GM19099 (cell line): ENCODE data around the gene KCTD1.

Source experiments
- POLR2A ChIP-seq: IDR thresholded peaks from 3 replicates; pipeline ENCODE4 v1.6.1; 2011; ENCODE audit warnings: low read depth; ENCODE audit not compliant: insufficient read length; ENCODE audit errors: extremely low read depth

The KCTD1 gene

GRCh38 chr18:26450989-26451682 is 97.2 kb downstream of the KCTD1 start:
- no peak for TF ChIP-seq POLR2A

DNA sequence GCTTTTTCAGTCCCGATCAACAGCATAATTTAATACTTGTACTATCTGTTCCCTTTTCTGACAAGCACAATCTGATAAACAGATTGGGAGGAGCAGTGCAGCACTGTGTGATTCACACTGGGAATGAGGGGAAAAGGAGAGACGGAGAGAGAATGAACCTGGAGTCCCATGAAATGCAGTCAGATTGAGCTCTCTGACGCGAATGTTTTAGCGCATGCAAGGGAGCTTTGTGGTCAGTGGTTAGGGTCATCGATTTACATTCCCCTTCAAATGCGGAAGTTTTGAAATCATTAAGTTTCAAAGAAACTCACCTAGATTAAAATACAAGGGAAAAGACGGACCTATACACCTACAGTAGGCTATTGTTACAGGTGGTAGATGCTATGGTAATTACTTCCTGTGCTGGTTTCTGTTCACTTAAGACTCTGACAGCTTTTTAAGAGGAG is 99.6 kb downstream of the KCTD1 start:
- no peak for TF ChIP-seq POLR2A

- no peak for TF ChIP-seq POLR2A
These were observed 104.5 kb downstream of the KCTD1 start for GRCh38 chr18:26443853-26444252.

GRCh38 chr18:26442126-26442525 is 106.2 kb downstream of the KCTD1 start:
- no peak for TF ChIP-seq POLR2A

GRCh38 chr18:26440644-26441043 is 107.7 kb downstream of the KCTD1 start:
- TF ChIP-seq POLR2A, result no peak

DNA sequence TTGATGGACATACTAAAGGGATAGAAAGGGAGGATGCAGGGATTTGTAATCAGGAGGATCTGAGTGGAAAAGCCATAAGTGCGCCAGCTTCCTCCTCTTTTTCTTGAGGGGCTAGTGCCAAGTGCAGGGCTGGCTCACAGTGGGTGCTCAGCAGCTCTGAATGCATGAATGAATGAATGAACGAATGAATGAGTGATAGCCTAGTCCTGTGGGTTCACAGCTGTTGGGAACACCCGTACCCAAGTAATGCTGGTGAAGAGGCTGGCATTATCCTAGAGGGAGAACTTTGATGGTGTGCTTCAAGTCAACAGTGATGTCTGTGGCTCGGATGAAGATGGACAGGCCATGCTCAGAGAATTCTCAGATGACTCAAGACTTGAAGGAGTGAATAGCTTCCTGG is 108.8 kb downstream of the KCTD1 start:
- TF ChIP-seq POLR2A, result no peak

DNA sequence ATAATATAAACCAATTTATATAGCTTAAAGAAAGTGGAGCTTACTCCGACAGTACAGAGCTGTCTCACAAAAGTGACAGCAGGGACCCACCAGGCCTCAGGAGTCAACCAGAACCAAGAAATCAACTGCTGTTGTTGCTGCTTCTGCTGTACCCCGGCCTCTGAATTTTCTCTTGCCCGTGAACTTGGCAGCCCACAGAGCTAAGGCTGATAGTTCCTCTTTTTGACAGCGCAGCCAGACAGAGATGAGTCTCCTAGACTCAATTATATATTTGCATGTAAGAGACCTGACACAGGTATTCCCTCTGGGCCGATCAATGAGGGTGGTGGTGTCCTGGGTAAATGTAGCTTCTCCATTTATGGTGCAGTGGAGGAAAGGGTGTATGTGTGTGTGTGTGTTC is 109.4 kb downstream of the KCTD1 start:
- no peak for TF ChIP-seq POLR2A

- TF ChIP-seq POLR2A, result no peak
These were observed 111.9 kb downstream of the KCTD1 start for GRCh38 chr18:26436176-26437051.

DNA sequence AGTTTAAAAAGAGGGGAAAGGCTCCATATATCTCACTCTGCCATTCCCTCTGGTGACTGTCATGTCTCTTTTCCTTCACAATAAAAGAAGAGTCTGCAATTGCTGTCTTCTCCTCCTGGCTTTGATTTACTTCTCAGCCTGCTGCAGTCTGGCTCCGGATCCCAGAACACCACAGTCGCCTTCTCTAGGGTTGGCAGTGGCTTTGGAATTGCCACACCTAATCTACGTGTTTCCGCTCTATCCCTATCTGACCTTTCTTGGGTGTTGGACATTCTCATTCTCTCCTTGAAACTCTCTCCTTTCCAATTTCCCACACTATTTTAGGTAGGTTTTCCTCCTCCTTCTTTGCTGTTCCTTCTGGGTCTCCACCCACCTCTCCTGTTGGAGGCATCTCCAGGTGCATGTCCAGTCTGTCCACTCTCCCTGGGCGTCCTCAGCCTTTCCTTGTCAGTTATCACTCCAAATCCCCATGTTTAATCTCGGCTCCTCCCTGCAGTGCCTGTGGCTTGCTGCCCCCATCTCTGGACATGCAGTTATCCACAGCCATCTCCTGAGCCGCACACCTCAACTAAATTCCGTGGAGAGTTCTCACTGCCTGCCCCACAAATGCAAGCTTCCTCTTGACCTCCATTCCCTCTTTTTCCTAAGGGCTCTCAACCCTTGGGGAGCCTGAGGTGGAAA is 112.8 kb downstream of the KCTD1 start:
- no peak for TF ChIP-seq POLR2A

DNA sequence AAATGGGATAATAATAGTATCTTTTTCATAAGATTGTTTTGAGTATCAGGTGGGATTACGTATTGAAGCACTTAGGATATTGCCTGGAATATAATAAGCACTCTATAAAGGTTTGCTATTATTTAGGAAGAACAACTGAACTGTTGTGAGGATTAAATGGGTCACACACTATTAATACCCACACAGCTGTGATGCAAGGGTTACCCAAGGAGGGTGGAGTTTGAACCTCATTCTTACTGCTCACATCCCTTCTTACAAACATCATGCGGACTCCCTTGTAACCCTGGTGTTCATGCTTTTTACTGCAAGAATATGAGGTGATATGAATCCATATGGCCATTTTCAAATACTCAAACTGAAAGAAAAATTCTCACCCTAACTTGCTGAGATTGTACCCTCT is 113.5 kb downstream of the KCTD1 start:
- TF ChIP-seq POLR2A, result no peak

DNA sequence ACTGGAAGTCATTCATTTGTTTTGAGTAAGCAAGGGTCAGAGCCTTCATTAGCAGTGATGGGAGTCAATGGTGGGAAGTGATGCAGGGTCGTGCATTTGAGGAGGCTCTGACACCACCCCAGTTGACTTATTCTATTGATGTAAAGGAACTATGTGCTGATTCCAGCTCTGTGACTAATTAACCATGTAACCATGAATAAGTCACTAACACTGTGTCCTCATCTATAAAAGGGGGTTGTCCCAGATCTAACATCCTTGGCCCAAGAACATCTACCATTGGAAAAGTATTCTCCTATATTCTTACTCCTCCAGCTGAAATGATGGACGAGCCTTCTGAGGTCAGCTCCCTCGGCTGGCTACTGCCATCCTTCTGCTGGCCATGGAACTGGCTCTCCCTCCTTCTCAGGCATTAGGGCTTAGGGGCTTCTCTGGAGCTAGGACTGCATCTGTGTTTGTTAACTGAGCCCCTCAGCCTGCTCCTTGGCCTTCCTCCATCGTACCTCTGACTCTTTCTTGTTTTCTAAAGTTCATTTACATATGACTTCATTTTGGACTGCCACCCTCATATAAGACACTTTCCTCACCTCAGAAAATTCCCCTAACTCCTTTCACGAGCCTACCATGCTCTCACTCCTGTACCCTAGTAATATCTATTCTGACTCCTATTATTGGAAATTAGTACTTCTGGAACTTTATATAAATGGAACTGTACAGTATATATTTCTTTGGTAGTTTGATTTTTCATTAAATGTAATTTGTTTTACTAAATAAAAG is 115.5 kb downstream of the KCTD1 start:
- TF ChIP-seq POLR2A, result no peak

- no peak for TF ChIP-seq POLR2A
These were observed 118.7 kb downstream of the KCTD1 start for GRCh38 chr18:26429535-26430226.

DNA sequence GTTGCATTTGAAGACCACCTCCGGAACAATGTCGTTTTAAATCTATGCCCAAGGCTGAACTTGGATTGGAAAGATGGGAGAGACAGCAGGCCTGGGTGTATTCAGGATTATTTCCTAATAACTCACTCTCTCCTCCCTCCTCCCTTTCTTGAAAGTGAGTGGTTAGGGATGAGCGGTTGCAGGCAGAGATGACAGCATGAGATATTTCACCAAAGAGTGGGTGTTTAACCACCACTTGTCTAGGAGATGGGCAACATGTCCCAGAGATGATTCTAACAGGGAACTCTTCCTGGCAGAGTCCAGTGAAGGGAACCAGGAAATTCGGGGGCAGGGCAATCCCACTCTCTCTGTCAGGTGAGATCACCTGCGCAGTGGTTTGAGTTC is 123.2 kb downstream of the KCTD1 start:
- no peak for TF ChIP-seq POLR2A

DNA sequence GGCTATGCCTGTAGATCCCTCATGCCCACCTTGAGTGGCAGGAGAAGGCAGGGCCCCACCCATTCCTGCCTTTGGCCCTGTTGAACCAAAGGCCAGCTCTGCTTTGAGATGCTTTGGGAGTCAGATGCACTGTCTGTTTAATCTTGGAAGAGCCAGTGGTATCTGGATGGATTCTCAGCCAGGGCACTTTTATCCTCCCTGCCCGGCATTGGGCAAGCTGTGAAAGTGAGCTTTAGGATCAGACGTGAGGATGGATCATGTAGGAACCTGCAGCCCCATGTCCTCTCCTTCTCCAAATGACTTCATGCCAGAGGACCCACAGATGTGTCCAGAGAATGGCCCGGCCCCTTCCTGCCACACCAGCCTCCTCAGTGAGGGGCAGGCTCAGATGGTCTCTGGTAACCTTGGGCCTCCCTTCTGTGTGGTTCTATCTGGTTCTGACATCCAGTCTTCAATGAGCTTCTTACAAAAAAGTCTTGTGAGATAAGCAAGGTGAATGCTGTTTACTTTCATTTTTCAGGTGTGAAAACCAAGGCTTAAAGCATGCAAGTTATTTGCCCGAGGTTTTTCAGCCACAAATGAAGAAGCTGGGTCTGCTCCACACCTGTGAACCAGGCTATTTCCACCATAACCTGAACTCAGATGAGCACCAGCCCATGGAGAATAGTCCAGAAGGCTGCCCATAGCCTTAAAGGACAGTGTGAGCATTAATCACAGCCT is 123.8 kb downstream of the KCTD1 start:
- no peak for TF ChIP-seq POLR2A
